AG04449 (cell line): Measurements from ENCODE around the gene PCBP2.
"Not testable (repeated sequence)": the region's sequence is repeated elsewhere in the genome, so short reads cannot be mapped to it uniquely, and the experiment has no call there.

Experiments used
- CTCF ChIA-PET: fragments of 350-600 bp; formaldehyde crosslinking; extraction: SDS; loops from one replicate; lab custom pipeline; 2021; ENCODE audit warnings: antibody characterized with exemption; lab: Yijun Ruan, JAX
- POLR2A ChIA-PET: fragments of 400-600, 350-600 bp; formaldehyde crosslinking; extraction: SDS; loops from one replicate; lab custom pipeline; 2020; ENCODE audit warnings: antibody characterized with exemption, inconsistent platforms; lab: Yijun Ruan, JAX
- DNase-seq: peaks from one replicate; pipeline ENCODE4 v3.0.0-alpha.2; 2010; ENCODE audit warnings: low read depth, low spot score
- H3K4me3 ChIP-seq: 2 replicates; pipeline ENCODE4 v1.5.1; 2011; ENCODE audit warnings: low read depth, mild to moderate bottlenecking, control low read depth, low read length
- TF ChIP-seq, protein P1 (sequence below): IDR thresholded peaks from one replicate; pipeline ENCODE4 v1.5.1; 2011; ENCODE audit warnings: mild to moderate bottlenecking, moderate library complexity, low read length, control low read depth, inconsistent platforms; ENCODE audit not compliant: insufficient read depth; ENCODE audit errors: missing control alignments

Gene PCBP2

DNA sequence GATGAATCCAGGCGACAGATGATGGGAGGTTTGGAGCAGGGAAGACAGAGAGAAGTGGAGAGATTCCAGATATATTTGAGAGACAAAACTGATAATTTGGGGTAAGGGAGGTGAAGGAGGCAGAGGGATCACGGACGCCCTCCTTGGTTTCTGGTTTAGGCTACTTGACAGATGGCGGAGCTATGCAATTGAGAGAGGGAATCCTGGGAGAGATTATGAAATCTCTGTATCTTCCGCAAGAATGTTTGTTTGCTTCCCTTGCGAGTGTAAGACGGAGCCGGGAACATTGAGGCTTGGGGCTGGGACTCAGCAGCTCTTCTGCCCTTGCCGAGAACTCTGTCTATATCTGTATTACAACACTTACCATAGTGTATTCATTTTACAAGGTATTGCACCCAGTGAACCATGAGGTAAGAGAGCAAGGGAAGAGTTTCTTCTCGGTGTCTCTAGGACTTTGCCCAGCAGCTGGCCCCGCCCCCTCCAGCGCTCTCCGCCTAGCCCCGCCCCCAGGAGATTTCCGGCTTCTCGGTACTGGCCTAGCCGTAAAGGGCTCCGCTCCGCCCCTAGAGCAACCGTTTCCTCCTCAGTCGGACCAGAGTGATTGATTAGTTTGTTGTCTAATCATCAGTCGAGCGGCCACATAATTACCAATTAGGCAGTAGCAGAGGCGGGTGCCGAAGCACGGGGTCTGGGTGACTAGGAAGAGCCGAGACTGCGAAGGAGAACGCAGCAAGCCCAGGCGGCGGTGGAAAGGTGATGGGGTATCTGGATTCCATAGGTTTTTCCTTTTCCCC, 10.7 kb upstream of the PCBP2 start, which contains the start of gene PRR13:
TSS of gene PRR13 (plus strand) at position 695 of the 794 bp plus-strand sequence. CDS start 981 bp downstream, outside the sequence.
- ChIA-PET CTCF (interaction anchor here (0.6 to 3.0 kb wide), 9 partner anchors 9 to 117 kb away, joined by 3 to 14 read pairs (median 5); no protein-coding TSS in a partner anchor), POLR2A (interaction anchor here (0.5 to 2.1 kb wide), 10 partner anchors 8 to 221 kb away, joined by 3 to 9 read pairs (median 4); partner anchors contain the start of genes AAAS, SP1 and TARBP2)
- H3K4me3 ChIP-seq: peak within 1 kb of the TSS; percentile 82
- TF ChIP-seq, protein P1, sequence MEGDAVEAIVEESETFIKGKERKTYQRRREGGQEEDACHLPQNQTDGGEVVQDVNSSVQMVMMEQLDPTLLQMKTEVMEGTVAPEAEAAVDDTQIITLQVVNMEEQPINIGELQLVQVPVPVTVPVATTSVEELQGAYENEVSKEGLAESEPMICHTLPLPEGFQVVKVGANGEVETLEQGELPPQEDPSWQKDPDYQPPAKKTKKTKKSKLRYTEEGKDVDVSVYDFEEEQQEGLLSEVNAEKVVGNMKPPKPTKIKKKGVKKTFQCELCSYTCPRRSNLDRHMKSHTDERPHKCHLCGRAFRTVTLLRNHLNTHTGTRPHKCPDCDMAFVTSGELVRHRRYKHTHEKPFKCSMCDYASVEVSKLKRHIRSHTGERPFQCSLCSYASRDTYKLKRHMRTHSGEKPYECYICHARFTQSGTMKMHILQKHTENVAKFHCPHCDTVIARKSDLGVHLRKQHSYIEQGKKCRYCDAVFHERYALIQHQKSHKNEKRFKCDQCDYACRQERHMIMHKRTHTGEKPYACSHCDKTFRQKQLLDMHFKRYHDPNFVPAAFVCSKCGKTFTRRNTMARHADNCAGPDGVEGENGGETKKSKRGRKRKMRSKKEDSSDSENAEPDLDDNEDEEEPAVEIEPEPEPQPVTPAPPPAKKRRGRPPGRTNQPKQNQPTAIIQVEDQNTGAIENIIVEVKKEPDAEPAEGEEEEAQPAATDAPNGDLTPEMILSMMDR: no peak
- DNase-seq: peak; percentile 97

DNA sequence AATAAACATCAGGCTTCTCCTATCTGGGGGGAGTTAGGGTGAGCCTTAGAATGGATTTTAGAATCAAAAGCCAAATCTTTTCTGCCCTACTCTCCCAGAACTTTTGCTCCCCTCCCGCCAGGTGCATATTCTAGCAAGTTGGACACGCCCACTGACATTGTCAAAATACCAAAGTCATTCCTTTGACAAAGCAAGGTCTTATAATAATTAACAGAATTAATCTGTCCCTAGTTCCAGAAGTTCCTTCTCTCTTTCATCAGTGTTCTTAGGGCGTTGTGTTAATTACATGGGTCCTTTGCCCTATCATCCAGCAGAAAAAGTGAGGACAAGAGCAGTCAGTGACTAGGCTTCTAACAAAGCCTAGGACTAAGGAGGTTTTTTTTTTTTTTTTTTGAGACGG, 7.9 kb upstream of the PCBP2 start:
- POLR2A ChIA-PET: no interaction called here
- TF ChIP-seq, protein P1: no peak
- CTCF ChIA-PET: interaction anchor here (0.9 to 1.6 kb wide), 2 partner anchors 92 to 123 kb away, joined by 3 to 4 read pairs; partner anchors contain the start of gene AAAS
- DNase-seq: no peak
- no peak overlapping the region for H3K4me3 ChIP-seq

GRCh38 chr12:53444593-53445325, 7.1 kb upstream of the PCBP2 start:
- CTCF ChIA-PET: interaction anchor here (0.9 to 1.6 kb wide), 4 partner anchors 77 to 124 kb away, joined by 3 to 4 read pairs (median 3); partner anchors contain the start of gene AAAS
- POLR2A ChIA-PET, H3K4me3 ChIP-seq: not testable (repeated sequence)

DNA sequence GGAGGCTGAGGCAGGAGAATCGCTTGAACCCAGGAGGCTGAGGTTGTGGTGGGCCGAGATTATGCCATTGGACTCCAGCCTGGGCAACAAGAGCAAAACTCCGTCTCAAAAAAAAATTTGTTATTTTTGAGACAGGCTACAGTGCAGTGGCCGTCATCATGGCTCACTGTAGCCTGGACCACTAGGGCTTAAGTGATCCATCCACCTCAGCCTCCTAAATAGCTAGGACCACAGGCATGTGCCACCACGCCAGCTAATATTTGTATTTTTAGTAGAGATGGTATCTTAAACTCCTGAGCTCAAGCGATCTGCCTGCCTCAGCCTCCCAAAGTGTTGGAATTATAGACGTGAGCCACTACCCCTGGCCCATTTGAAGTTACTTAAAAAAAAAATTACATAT, 966 bp upstream of the PCBP2 start:
- TF ChIP-seq, protein P1: no peak
- no peak overlapping the region for H3K4me3 ChIP-seq
- no peak for DNase-seq
- ChIA-PET CTCF (interaction anchor here (0.7 to 1.9 kb wide), 19 partner anchors 9 to 131 kb away, joined by 3 to 13 read pairs (median 4); partner anchors contain the start of genes AAAS and PRR13), POLR2A (interaction anchor here (1.0 kb wide), 2 partner anchors 71 to 106 kb away, joined by 3 read pairs; partner anchors contain the start of gene SP1)

More at GRCh38 chr12:53444593-53445325, 7.1 kb upstream of the PCBP2 start:
- DNase-seq: not testable (repeated sequence)

DNA sequence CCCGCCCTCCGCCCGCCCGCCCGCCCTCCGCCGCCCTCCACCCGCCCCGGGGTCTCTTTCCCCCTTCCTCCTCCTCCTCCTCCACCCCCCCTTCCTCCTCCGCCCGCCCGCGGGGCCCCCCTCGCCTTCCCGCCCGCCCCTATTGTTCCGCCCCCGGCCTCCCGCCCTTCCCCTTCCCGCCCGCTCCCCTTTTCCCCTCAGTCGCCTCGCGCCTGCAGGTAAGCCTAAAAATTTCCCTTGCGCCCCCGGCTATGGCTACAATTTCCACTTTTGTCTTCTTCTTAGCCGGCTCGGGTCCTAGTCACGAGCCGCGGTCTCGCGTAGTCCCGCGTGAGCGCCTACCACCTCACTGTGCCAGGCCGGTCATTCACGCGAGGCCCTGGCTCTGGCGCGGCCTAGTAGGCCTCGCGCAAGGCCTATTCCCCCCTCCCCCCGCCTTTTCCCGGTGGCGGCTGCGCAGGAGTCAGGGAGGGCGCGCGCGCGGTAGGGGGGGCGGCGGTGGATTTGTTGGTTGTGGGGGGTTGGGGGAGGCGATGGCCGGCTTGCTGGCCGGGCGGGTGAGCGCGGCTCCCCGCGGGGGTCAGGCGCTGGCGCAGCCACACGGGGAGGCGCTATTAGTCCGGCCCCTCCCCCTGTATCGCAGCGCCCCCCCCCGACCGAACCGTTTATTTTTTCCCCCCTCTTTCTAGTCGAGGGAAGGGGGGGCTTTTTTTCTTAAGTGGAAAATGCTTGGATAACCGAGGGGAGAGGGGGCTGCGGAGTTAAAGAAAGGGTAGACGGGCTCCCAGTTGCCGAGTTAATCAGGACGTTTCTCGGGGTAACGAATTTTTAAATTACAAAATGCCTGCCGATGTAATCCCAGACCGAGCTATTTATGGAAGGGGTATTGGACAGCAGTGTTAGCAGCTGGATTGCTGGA, 516 bp downstream of the PCBP2 start:
- H3K4me3 ChIP-seq: peak overlapping the region; percentile 88
- TF ChIP-seq, protein P1: no peak
- DNase-seq: no peak
- ChIA-PET POLR2A (interaction anchor here (0.6 kb wide), 1 partner anchor 22 kb away, joined by 3 read pairs; no protein-coding TSS in a partner anchor), CTCF (interaction anchor here (1.0 to 8.3 kb wide), 3 partner anchors 23 to 41 kb away, joined by 3 to 81 read pairs (median 4); no protein-coding TSS in a partner anchor)
